Measurements from ENCODE around the gene CRMP1. TPM values are rescaled to one million over a fixed set of nuclear protein-coding genes. Genes with fewer than 3 reads are reported as not detected.

The CRMP1 gene
- total and polyA plus RNA-seq, 2 donors (not counting 3 experiments of a cell fraction or from before 2014, with no cell fraction given): 0.06 TPM; not detected in 1

DNA sequence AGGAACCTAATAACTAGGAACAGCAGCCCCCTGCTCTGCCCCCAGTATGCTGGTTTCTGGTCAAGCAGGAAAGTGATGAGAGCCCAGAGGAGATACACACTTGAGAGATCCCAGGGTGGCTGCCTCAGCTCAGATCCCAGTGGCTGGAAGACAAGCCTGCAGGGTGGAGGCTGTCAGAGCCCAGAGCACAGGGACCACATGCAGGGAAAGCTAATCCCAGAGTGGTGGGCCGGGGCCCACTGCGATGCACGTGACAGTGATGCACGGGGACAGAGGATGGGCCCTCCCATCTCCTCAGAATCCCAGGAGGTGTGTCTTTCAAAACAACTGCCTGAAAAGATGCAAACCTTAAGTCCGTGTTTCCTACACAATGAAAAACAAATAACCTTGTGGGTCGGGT is 29.1 kb upstream of the CRMP1 start:
- Histone ChIP-seq H3K27me3 (ENCODE audit: control insufficient read depth in 2 of 2, insufficient read depth in 2 of 2, low read length in 2 of 2) (no peaks in the 10 kb centered on the region), H3K27ac (ENCODE audit: insufficient read depth, low read depth, low read length) (no peak overlapping the region), H3K79me2 (ENCODE audit: control insufficient read depth, insufficient read depth, low read length) (no peaks in the 10 kb centered on the region), H3K9ac (replicated peaks; ENCODE audit: extremely low read depth, insufficient read depth, low read length) (no peak overlapping the region), H3K36me3 (ENCODE audit: control insufficient read depth in 2 of 2, extremely low read depth in 1 of 2, insufficient read depth in 2 of 2, low read length in 2 of 2) (no peaks in the 10 kb centered on the region), H2AFZ (ENCODE audit: low read depth, low read length) (no peak overlapping the region), H3K4me1 (ENCODE audit: control insufficient read depth, extremely low read depth, insufficient read depth, low read length) (no peaks in the 10 kb centered on the region), H4K20me1 (replicated peaks; ENCODE audit: control insufficient read depth, extremely low read depth, insufficient read depth, low read length) (no peaks in the 10 kb centered on the region), H3K9me1 (replicated peaks; ENCODE audit: control insufficient read depth, extremely low read depth, insufficient read depth, low read length) (no peaks in the 10 kb centered on the region), H3K9me3 (replicated peaks; ENCODE audit: control insufficient read depth, insufficient read depth, low read length) (no peaks in the 10 kb centered on the region), H3K4me3 (replicated peaks in 1 of 3; ENCODE audit: insufficient read depth in 1 of 3, low read depth in 1 of 3, low read length in 3 of 3) (no peak overlapping the region), H3K4me2 (ENCODE audit: insufficient read depth, low read length) (no peak overlapping the region)
- intact Hi-C loops (cut with micrococcal nuclease) (no loop called here), dilution Hi-C loops (cut with MboI; ENCODE audit: extremely low pct_ligation_motif_present, low sequenced_read_pairs) (no loop called here)
- ChIA-PET CTCF (no interaction called here), POLR2A (no interaction called here)
- TF ChIP-seq, protein P1, sequence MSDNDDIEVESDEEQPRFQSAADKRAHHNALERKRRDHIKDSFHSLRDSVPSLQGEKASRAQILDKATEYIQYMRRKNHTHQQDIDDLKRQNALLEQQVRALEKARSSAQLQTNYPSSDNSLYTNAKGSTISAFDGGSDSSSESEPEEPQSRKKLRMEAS (IDR thresholded peaks at IDR 0.05; ENCODE audit: insufficient read depth, insufficient read length): no peak
- TF ChIP-seq, protein P2, sequence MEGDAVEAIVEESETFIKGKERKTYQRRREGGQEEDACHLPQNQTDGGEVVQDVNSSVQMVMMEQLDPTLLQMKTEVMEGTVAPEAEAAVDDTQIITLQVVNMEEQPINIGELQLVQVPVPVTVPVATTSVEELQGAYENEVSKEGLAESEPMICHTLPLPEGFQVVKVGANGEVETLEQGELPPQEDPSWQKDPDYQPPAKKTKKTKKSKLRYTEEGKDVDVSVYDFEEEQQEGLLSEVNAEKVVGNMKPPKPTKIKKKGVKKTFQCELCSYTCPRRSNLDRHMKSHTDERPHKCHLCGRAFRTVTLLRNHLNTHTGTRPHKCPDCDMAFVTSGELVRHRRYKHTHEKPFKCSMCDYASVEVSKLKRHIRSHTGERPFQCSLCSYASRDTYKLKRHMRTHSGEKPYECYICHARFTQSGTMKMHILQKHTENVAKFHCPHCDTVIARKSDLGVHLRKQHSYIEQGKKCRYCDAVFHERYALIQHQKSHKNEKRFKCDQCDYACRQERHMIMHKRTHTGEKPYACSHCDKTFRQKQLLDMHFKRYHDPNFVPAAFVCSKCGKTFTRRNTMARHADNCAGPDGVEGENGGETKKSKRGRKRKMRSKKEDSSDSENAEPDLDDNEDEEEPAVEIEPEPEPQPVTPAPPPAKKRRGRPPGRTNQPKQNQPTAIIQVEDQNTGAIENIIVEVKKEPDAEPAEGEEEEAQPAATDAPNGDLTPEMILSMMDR (IDR thresholded peaks at IDR 0.05; ENCODE audit: extremely low read depth in 1 of 2, insufficient read depth in 1 of 2, low read depth in 1 of 2, low read length in 2 of 2): no peak
- TF ChIP-seq POLR2AphosphoS5 (IDR thresholded peaks at IDR 0.05; ENCODE audit: insufficient read depth, low read depth, low read length): no peak
- no peak for TF ChIP-seq JUN (IDR thresholded peaks at IDR 0.05; ENCODE audit: borderline replicate concordance, insufficient read depth, insufficient read length, low read depth)
- no peak for TF ChIP-seq GATA2 (IDR thresholded peaks at IDR 0.05; ENCODE audit: insufficient read depth, insufficient read length, low read depth, low read length)
- no peak for TF ChIP-seq EZH2 (IDR thresholded peaks at IDR 0.05; ENCODE audit: borderline replicate concordance, low read depth, low read length, severe bottlenecking)
- TF ChIP-seq MYC (IDR thresholded peaks at IDR 0.05; ENCODE audit: low read depth, low read length): no peak
- no peak for TF ChIP-seq POLR2A (IDR thresholded peaks at IDR 0.05; ENCODE audit: low read depth, low read length)
- no peak for TF ChIP-seq FOS (IDR thresholded peaks at IDR 0.05; ENCODE audit: borderline replicate concordance, insufficient read depth, low read length)
- FAIRE-seq: no peak
- no TSS peak for BruUV-seq (replicated peaks)
- no peak for DNase-seq (ENCODE audit: low read depth, low spot score)
